Activated CD8-positive, alpha-beta T cell treated with anti-CD3 and anti-CD28 coated beads for 36 hours (primary cell): ENCODE data around the gene CIROP. TPM values are rescaled to one million over a fixed set of nuclear protein-coding genes. Genes with fewer than 3 reads are reported as not detected.

Experiments used
- ATAC-seq: fragments of 200-7000 bp; cut with Tn5 transposase; one replicate; pipeline ENCODE4 v1.10.0; 2021; ENCODE audit warnings: mild to moderate bottlenecking, moderate library complexity
- CTCF ChIA-PET: fragments of 350-600 bp; sonication (Branson Sonifier 250); formaldehyde crosslinking; loops from one replicate; lab custom pipeline; 2021; ENCODE audit warnings: antibody characterized with exemption; lab: Charles Lee
- POLR2A ChIA-PET: fragments of 350-600 bp; sonication (Branson Sonifier 250); formaldehyde crosslinking; loops from one replicate; lab custom pipeline; 2021; ENCODE audit warnings: antibody characterized with exemption; lab: Charles Lee
- DNase-seq: peaks from one replicate; pipeline ENCODE4 v3.0.0-alpha.2; 2020
- H3K27ac Mint-ChIP-seq: one replicate; pipeline ENCODE4 v1.8.0; 2021; ENCODE audit warnings: mild to moderate bottlenecking, mixed read lengths
- H3K27me3 Mint-ChIP-seq: one replicate; pipeline ENCODE4 v1.8.0; 2021; ENCODE audit warnings: mixed read lengths
- H3K36me3 Mint-ChIP-seq: one replicate; pipeline ENCODE4 v1.8.0; 2021; ENCODE audit warnings: low read depth, mixed read lengths
- H3K4me1 Mint-ChIP-seq: one replicate; pipeline ENCODE4 v1.8.0; 2021; ENCODE audit warnings: low read depth, mixed read lengths
- H3K4me3 Mint-ChIP-seq: one replicate; pipeline ENCODE4 v1.8.0; 2021; ENCODE audit warnings: mild to moderate bottlenecking, moderate library complexity, mixed read lengths
- H3K9me3 Mint-ChIP-seq: one replicate; pipeline ENCODE4 v1.8.0; 2021; ENCODE audit warnings: mixed read lengths
- intact Hi-C: fragments of 100-400 bp; cut with micrococcal nuclease; formaldehyde crosslinking; loops from one replicate; pipeline ENCODE4 v1.10.0; 2022
- total RNA-seq, 2 experiments: library from RNA; stranded (reverse); gene quantifications; one replicate each; pipeline ENCODE4 v1.2.3, GENCODE V29; 2021
- TF ChIP-seq, protein P1 (sequence below): fragments of 200-600 bp; IDR thresholded peaks from one replicate; pipeline ENCODE4 v1.8.0; 2022; ENCODE audit warnings: antibody characterized with exemption, mild to moderate bottlenecking

CIROP gene
- total RNA-seq, 2 experiments from 2014 or later: not detected

- Mint-ChIP-seq H3K27ac (no peak overlapping the region), H3K4me1 (no peaks in the 10 kb centered on the region), H3K4me3 (no peak overlapping the region), H3K27me3 (no peaks in the 10 kb centered on the region), H3K9me3 (no peaks in the 10 kb centered on the region), H3K36me3 (no peaks in the 10 kb centered on the region)
- ChIA-PET CTCF (interaction anchor here (1.0 to 1.7 kb wide), 3 partner anchors 9 to 38 kb away, joined by 3 to 6 read pairs (median 3); no protein-coding TSS in a partner anchor), POLR2A (interaction anchor here (1.7 kb wide), 1 partner anchor 12 kb away, joined by 3 read pairs; the partner anchor contains the start of genes ACIN1 and C14orf119)
- DNase-seq (no peak), ATAC-seq (no peak)
- intact Hi-C loops: no loop called here
- TF ChIP-seq, protein P1, sequence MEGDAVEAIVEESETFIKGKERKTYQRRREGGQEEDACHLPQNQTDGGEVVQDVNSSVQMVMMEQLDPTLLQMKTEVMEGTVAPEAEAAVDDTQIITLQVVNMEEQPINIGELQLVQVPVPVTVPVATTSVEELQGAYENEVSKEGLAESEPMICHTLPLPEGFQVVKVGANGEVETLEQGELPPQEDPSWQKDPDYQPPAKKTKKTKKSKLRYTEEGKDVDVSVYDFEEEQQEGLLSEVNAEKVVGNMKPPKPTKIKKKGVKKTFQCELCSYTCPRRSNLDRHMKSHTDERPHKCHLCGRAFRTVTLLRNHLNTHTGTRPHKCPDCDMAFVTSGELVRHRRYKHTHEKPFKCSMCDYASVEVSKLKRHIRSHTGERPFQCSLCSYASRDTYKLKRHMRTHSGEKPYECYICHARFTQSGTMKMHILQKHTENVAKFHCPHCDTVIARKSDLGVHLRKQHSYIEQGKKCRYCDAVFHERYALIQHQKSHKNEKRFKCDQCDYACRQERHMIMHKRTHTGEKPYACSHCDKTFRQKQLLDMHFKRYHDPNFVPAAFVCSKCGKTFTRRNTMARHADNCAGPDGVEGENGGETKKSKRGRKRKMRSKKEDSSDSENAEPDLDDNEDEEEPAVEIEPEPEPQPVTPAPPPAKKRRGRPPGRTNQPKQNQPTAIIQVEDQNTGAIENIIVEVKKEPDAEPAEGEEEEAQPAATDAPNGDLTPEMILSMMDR: no peak
Measured at GRCh38 chr14:23106747-23107045, 1.9 kb upstream of the CIROP start.

DNA sequence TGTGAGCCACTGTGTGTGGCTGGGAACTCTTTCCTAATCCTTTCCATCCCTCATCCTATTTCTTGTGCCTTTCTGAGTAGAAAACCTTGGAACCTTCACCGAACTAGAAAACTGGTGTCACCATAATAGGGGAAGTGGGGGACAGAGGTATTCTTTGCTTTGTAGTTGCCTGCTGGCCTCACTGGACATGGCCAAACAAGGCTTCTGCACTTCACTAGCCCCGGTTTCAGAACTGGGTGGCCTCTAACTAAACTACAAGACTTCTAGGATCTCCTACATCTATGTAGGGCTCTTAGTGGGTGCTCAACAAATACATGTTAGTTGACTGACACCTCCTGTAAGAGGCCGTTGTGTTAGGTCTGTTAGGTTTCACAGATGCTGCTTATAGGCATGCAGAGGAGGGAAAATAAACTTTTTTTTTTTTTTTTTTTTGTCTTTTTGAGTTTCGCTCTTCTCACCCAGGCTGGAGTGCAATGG lies 597 bp upstream of the CIROP start:
- H3K4me3 Mint-ChIP-seq: no peak overlapping the region
- no peaks in the 10 kb centered on the region for H3K4me1 Mint-ChIP-seq
- ATAC-seq (no peak), DNase-seq (no peak)
- intact Hi-C loops: no loop called here
- no peaks in the 10 kb centered on the region for H3K9me3 Mint-ChIP-seq
- TF ChIP-seq, protein P1: no peak
- CTCF ChIA-PET: interaction anchor here (1.0 kb wide), 1 partner anchor 37 kb away, joined by 3 read pairs; no protein-coding TSS in a partner anchor
- POLR2A ChIA-PET: no interaction called here
- no peaks in the 10 kb centered on the region for H3K27me3 Mint-ChIP-seq
- no peak overlapping the region for H3K27ac Mint-ChIP-seq
- H3K36me3 Mint-ChIP-seq: no peaks in the 10 kb centered on the region

GRCh38 chr14:23104070-23104590 lies 659 bp downstream of the CIROP start:
- intact Hi-C loops: no loop called here
- CTCF ChIA-PET: interaction anchor here (6.5 kb wide), 1 partner anchor 17 kb away, joined by 32 read pairs; no protein-coding TSS in a partner anchor
- Mint-ChIP-seq H3K27ac (no peak overlapping the region), H3K27me3 (no peaks in the 10 kb centered on the region), H3K4me3 (no peak overlapping the region), H3K36me3 (peaks cover 2% of the 10 kb centered on the region), H3K4me1 (no peaks in the 10 kb centered on the region), H3K9me3 (no peaks in the 10 kb centered on the region)
- TF ChIP-seq, protein P1: no peak
- POLR2A ChIA-PET: interaction anchor here (0.7 kb wide), 1 partner anchor 215 kb away, joined by 4 read pairs; no protein-coding TSS in a partner anchor
- ATAC-seq: no peak
- DNase-seq: no peak

DNA sequence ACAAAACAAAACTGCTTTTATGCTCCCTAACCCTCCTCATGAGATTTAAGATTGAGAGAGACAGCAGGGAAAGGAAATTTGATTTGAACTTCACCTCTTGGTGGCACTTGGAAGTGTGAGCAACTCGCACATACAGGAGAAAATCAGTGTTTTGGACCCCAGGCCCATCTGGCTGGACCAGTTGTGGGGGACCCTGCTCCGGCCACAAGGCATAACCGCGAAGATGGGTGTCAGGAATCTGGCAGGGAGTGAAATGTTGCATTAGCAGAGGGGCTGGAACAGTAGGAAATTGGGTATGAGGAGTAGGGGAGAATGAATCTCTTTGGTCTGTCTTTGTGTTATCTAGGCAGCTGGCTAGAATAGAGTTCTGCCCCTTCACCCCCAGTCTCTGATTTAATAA lies 1.2 kb downstream of the CIROP start:
- ChIA-PET CTCF (interaction anchor here (1.7 to 6.5 kb wide), 2 partner anchors 8 to 17 kb away, joined by 4 to 32 read pairs; no protein-coding TSS in a partner anchor), POLR2A (no interaction called here)
- TF ChIP-seq, protein P1: no peak
- no peak for ATAC-seq
- Mint-ChIP-seq H3K4me1 (no peaks in the 10 kb centered on the region), H3K36me3 (peaks cover 8% of the 10 kb centered on the region), H3K27me3 (no peaks in the 10 kb centered on the region), H3K27ac (no peak overlapping the region), H3K4me3 (no peak overlapping the region), H3K9me3 (no peaks in the 10 kb centered on the region)
- intact Hi-C loops: no loop called here
- DNase-seq: no peak

DNA sequence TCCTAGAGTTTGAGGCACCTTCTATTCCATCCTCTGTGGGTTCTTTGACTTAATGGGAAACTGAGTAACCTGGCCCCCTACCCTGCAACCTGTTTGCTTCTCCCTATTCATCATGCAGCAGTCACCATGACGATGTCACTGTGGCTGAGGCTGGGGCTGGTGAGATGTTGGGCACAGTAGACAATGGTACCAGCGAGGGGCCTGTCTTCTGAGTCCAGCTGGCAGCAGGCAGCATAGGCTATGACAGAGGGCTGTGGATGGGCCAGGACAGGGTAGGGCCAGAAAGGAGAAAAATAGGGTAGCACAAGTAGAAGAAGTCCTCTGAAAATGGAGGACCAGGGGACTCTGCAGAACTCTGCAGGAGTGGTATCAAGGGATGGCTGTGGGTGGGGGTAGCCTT lies 2.0 kb downstream of the CIROP start:
- no peaks in the 10 kb centered on the region for H3K27me3 Mint-ChIP-seq
- DNase-seq: no peak
- no peak overlapping the region for H3K27ac Mint-ChIP-seq
- TF ChIP-seq, protein P1: no peak
- ChIA-PET POLR2A (no interaction called here), CTCF (interaction anchor here (1.4 to 6.5 kb wide), 5 partner anchors 9 to 45 kb away, joined by 3 to 32 read pairs (median 13); partner anchors contain the start of gene CDH24)
- peaks cover 14% of the 10 kb centered on the region for H3K36me3 Mint-ChIP-seq
- H3K4me3 Mint-ChIP-seq: no peak overlapping the region
- H3K4me1 Mint-ChIP-seq: peaks cover 1% of the 10 kb centered on the region
- H3K9me3 Mint-ChIP-seq: no peaks in the 10 kb centered on the region
- intact Hi-C loops: no loop called here
- ATAC-seq: no peak
